NB4 (cell line): ENCODE results near the gene RNF32.

ENCODE experiments used
- DNase-seq: peaks from one replicate; pipeline ENCODE4 v3.0.0; 2010; ENCODE audit warnings: low read depth
- H3K4me3 ChIP-seq: one replicate; pipeline ENCODE4 v1.5.1; 2011; ENCODE audit warnings: mild to moderate bottlenecking, low read depth, low read length, moderate library complexity
- CTCF ChIP-seq: IDR thresholded peaks from one replicate; pipeline ENCODE4 v1.5.1; 2012; ENCODE audit warnings: low read depth, low read length
- MAX ChIP-seq: IDR thresholded peaks from 2 replicates; pipeline ENCODE4 v1.6.1; 2011; ENCODE audit warnings: low read depth, low read length
- MYC ChIP-seq: IDR thresholded peaks from 2 replicates; pipeline ENCODE4 v1.6.1; 2011; ENCODE audit warnings: low read depth, low read length
- POLR2A ChIP-seq: IDR thresholded peaks from 2 replicates; pipeline ENCODE4 v1.6.1; 2011; ENCODE audit warnings: mild to moderate bottlenecking; ENCODE audit not compliant: insufficient read length; ENCODE audit errors: extremely low read depth

Gene RNF32

DNA sequence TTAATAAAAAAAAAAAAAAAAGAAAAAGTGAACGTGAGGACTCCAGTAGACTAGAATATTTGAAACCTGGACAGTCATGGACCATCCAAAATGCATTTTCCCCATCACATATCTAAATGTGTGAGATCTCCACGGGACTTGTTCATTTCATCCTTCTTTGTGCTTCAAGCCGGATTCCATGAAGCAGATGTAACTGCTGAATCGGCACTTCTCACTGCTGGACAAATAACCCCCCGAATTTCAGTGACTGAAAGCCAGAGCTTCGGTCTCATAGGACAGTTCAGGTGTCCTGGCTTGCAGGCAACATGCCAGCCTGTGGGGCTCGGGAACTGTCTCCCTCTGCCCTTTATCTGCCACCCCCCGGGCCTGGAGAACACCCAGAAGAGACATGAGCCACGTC, 33.3 kb downstream of the RNF32 start:
- no peak for DNase-seq
- no peak overlapping the region for H3K4me3 ChIP-seq
- TF ChIP-seq CTCF = no peak
- TF ChIP-seq POLR2A = no peak
- TF ChIP-seq MAX = no peak
- TF ChIP-seq MYC = no peak

DNA sequence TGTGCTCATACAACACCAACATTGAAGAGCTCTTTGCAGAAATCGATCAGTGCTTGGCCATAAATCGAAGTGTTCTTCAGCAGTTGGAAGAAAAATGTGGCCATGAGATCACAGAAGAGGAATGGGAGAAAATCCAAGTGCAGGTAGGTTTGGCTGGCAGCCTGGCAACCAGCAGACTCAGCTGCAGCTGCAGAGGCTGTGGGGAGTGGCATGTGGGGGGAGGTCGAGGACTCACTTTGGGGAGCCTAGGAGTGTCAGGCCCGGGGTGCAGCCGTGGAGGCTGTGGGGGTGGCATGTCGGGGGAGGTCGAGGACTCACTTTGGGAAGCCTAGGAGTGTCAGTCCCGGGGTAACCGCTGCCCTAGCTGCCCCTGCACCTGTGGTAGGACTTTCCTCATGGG, 35.1 kb downstream of the RNF32 start:
- TF ChIP-seq POLR2A (no peak), CTCF (no peak), MYC (no peak), MAX (no peak)
- no peak overlapping the region for H3K4me3 ChIP-seq
- no peak for DNase-seq

GRCh38 chr7:156676263-156676662, 35.7 kb downstream of the RNF32 start:
- H3K4me3 ChIP-seq = no peak overlapping the region
- no peak for DNase-seq
- TF ChIP-seq MYC (no peak), POLR2A (no peak), MAX (no peak), CTCF (no peak)

DNA sequence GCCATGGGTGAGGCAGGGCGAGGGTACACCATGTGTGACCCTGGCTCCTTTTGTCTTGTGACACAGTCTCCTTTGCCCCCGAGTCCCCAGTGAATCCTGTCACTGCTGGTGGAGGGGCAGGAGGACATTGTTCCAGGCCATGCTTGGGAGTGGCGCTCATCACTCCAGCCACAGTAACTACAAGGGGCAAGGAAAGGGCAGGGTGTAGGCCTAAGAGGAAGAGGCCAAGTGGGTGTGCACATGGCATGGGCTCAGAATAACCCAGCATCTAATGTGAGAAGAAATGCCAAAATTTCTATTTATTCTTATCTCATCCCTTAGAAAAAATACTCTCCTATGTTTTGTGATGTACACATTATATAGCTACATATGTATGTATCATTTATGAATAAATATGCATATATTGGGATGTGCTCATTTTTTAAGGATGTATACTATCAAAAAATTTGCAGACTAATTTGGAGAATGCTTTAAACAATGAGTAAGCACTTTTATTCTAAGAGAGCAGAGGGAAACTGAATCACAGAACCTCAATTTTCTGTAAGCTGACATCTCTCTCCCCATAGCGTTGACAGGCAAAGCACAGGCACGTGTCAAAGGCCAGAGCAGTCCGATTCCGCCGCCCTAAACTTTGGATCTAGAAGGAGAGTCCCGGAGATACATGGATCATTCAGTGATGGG, 36.9 kb downstream of the RNF32 start:
- TF ChIP-seq POLR2A (no peak), MAX (no peak), CTCF (no peak), MYC (no peak)
- DNase-seq = no peak

DNA sequence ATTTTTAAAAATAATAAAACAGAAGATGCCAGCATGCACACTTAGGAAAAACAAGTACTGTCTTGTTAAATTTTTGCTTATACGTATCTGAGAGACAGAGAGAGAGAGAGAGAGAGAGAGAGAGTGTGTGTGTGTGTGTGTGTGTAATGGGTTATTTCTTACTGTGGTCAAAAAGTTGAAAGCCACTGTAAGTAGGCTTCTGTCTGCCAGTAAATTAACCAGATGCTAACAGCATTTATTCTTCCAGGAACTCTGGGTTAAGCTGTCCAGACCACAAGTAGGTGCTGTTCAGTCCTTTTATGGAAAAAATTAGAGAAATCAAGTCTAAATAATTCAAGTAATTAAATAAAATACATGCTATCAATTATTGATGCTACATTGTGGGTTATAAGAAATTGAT, 39.7 kb downstream of the RNF32 start:
- H3K4me3 ChIP-seq = no peak overlapping the region
- DNase-seq = no peak
- TF ChIP-seq POLR2A = no peak
- TF ChIP-seq MYC = no peak
- no peak for TF ChIP-seq CTCF
- TF ChIP-seq MAX = no peak

More for the DNA sequence above, 36.9 kb downstream of the RNF32 start:
- no peak overlapping the region for H3K4me3 ChIP-seq
